Occipital lobe (tissue), 2 donors: ENCODE measurements around the gene FMO1. TPM values are rescaled to one million over a fixed set of nuclear protein-coding genes. Genes with fewer than 3 reads are reported as not detected.
"Not testable (repeated sequence)": the region's sequence is repeated elsewhere in the genome, so short reads cannot be mapped to it uniquely, and the experiment has no call there.

Source experiments
- DNase-seq: peaks from one replicate; lab custom pipeline; 2025; lab: John Stamatoyannopoulos, UW
- total RNA-seq: library from RNA; depleted of rRNA; stranded (reverse); fragments of >200 nt; gene quantifications from one replicate; pipeline ENCODE4 v1.2.3, GENCODE V29; 2014

The FMO1 gene
- total RNA-seq = 5.8 TPM

- no peak for DNase-seq
These were observed at the start of gene FMO1 for GRCh38 chr1:171248302-171248701. Gene FMO1, plus strand, starts transcription at chr1:171248494. Its CDS starts 9,594 bp downstream, at chr1:171258088.

GRCh38 chr1:171204296-171204695 is 44.0 kb upstream of the FMO1 start:
- DNase-seq = no peak

- DNase-seq = no peak
These were observed 41.9 kb upstream of the FMO1 start for GRCh38 chr1:171206204-171206977.

- no peak for DNase-seq
These were observed 41.3 kb upstream of the FMO1 start for GRCh38 chr1:171206978-171207355.

- no peak for DNase-seq
These were observed 40.9 kb upstream of the FMO1 start for GRCh38 chr1:171207377-171207776.

GRCh38 chr1:171210355-171210754 is 37.9 kb upstream of the FMO1 start:
- DNase-seq = no peak

- no peak for DNase-seq
These were observed 35.5 kb upstream of the FMO1 start for GRCh38 chr1:171212607-171213351.

- no peak for DNase-seq
These were observed 34.5 kb upstream of the FMO1 start for GRCh38 chr1:171213559-171214454.

GRCh38 chr1:171217658-171218443 is 30.4 kb upstream of the FMO1 start:
- DNase-seq = no peak

GRCh38 chr1:171218661-171219060 is 29.6 kb upstream of the FMO1 start:
- no peak for DNase-seq

GRCh38 chr1:171219346-171220080 is 28.8 kb upstream of the FMO1 start:
- DNase-seq = no peak

- DNase-seq = no peak
These were observed 28.2 kb upstream of the FMO1 start for GRCh38 chr1:171220081-171220420.

- no peak for DNase-seq
These were observed 27.7 kb upstream of the FMO1 start for GRCh38 chr1:171220581-171221054.

GRCh38 chr1:171221665-171222591 is 26.4 kb upstream of the FMO1 start:
- DNase-seq = no peak

GRCh38 chr1:171222936-171223335 is 25.4 kb upstream of the FMO1 start:
- no peak for DNase-seq

GRCh38 chr1:171224257-171224656 is 24.0 kb upstream of the FMO1 start:
- not testable (repeated sequence) for DNase-seq

GRCh38 chr1:171226747-171227370 is 21.4 kb upstream of the FMO1 start:
- no peak for DNase-seq

GRCh38 chr1:171231326-171231725 is 17.0 kb upstream of the FMO1 start:
- DNase-seq = no peak

- no peak for DNase-seq
These were observed 15.1 kb upstream of the FMO1 start for GRCh38 chr1:171233183-171233582.
